ENCODE results near the gene TEX48.

Gene TEX48

GRCh38 chr9:114693248-114693855 is 11.4 kb upstream of the TEX48 start:
- DNase-seq (ENCODE audit: low read depth in 2 of 2), result no peak

- DNase-seq (ENCODE audit: low read depth in 2 of 2), result no peak
Measured at GRCh38 chr9:114691956-114692295, 9.9 kb upstream of the TEX48 start.

- DNase-seq (ENCODE audit: low read depth in 2 of 2), result peak; percentile 65 to 75
Measured at GRCh38 chr9:114691046-114691955, 9.3 kb upstream of the TEX48 start.

- no peak for DNase-seq (ENCODE audit: low read depth in 2 of 2)
Measured at GRCh38 chr9:114690308-114690707, 8.3 kb upstream of the TEX48 start.

GRCh38 chr9:114689813-114690212 is 7.8 kb upstream of the TEX48 start:
- DNase-seq (ENCODE audit: low read depth in 2 of 2), result no peak

- DNase-seq (ENCODE audit: low read depth in 2 of 2), result no peak
Measured at GRCh38 chr9:114688909-114689610, 7.1 kb upstream of the TEX48 start.

- no peak for DNase-seq (ENCODE audit: low read depth in 2 of 2)
Measured at GRCh38 chr9:114688379-114688778, 6.4 kb upstream of the TEX48 start.

GRCh38 chr9:114687034-114687433 is 5.0 kb upstream of the TEX48 start:
- DNase-seq (ENCODE audit: low read depth in 2 of 2), result no peak

GRCh38 chr9:114685951-114686350 is 4.0 kb upstream of the TEX48 start:
- no peak for DNase-seq (ENCODE audit: low read depth in 2 of 2)

- DNase-seq (ENCODE audit: low read depth in 2 of 2), result peak in 1 of 2 donors; percentile 22
Measured at GRCh38 chr9:114684036-114684435, 2.0 kb upstream of the TEX48 start.

GRCh38 chr9:114682846-114683245 is 854 bp upstream of the TEX48 start:
- no peak for DNase-seq (ENCODE audit: low read depth in 2 of 2)

- no peak for DNase-seq (ENCODE audit: low read depth in 2 of 2)
Measured at GRCh38 chr9:114680259-114681001, 1.6 kb downstream of the TEX48 start.

GRCh38 chr9:114678795-114679194 is 3.2 kb downstream of the TEX48 start:
- DNase-seq (ENCODE audit: low read depth in 2 of 2), result no peak

- no peak for DNase-seq (ENCODE audit: low read depth in 2 of 2)
Measured at GRCh38 chr9:114678130-114678529, 3.9 kb downstream of the TEX48 start.

GRCh38 chr9:114677418-114677817 is 4.6 kb downstream of the TEX48 start:
- no peak for DNase-seq (ENCODE audit: low read depth in 2 of 2)

GRCh38 chr9:114676901-114677300 is 5.1 kb downstream of the TEX48 start:
- no peak for DNase-seq (ENCODE audit: low read depth in 2 of 2)

- DNase-seq (ENCODE audit: low read depth in 2 of 2), result no peak
Measured at GRCh38 chr9:114674798-114675540, 7.0 kb downstream of the TEX48 start.

- no peak for DNase-seq (ENCODE audit: low read depth in 2 of 2)
Measured at GRCh38 chr9:114674076-114674797, 7.8 kb downstream of the TEX48 start.

GRCh38 chr9:114671605-114672004 is 10.4 kb downstream of the TEX48 start:
- no peak for DNase-seq (ENCODE audit: low read depth in 2 of 2)

GRCh38 chr9:114669961-114670360 is 12.0 kb downstream of the TEX48 start:
- no peak for DNase-seq (ENCODE audit: low read depth in 2 of 2)

- DNase-seq (ENCODE audit: low read depth in 2 of 2), result no peak
Measured at GRCh38 chr9:114668146-114668545, 13.8 kb downstream of the TEX48 start.

All from stimulated activated CD4-positive, alpha-beta T cell treated with anti-CD3 and anti-CD28 coated beads, Interleukin-15, amount 100 ng/mL, for 48 hours (primary cell).